Measurements from ENCODE around the gene PPP1CA.

Gene PPP1CA

GRCh38 chr11:67351275-67352005 lies 50.2 kb downstream of the PPP1CA start:
- DNase-seq (ENCODE audit: low read depth) = peak; percentile 48

GRCh38 chr11:67349928-67350465 lies 51.7 kb downstream of the PPP1CA start:
- DNase-seq (ENCODE audit: low read depth) = no peak

- DNase-seq (ENCODE audit: low read depth) = no peak
Measured at GRCh38 chr11:67349457-67349856, 52.2 kb downstream of the PPP1CA start.

GRCh38 chr11:67349036-67349435 lies 52.6 kb downstream of the PPP1CA start:
- DNase-seq (ENCODE audit: low read depth) = no peak

Data from activated T-helper 9 cell treated with anti-CD3 and anti-CD28 coated beads, Interleukin-2, amount 50 U/mL, for 16 hours (primary cell).